Lower leg skin (tissue), 4 donors: Measurements from ENCODE around the gene KLF6. TPM values are rescaled to one million over a fixed set of nuclear protein-coding genes. Genes with fewer than 3 reads are reported as not detected.
A peak's percentile ranks its signal among the peaks of the same experiment; 100 is the strongest.

Experiments
- DNase-seq, 2 donors: peaks; one replicate each; pipeline ENCODE4 v3.0.0-alpha.2; 2019; ENCODE audit warnings: low spot score in 2 of 2
- H3K4me3 ChIP-seq: fragments of 200-600 bp; sonication (generic); 2 replicates; pipeline ENCODE4 v1.5.1; 2017; ENCODE audit warnings: mild to moderate bottlenecking, low read depth; ENCODE audit not compliant: poor library complexity, severe bottlenecking
- CTCF ChIP-seq, 3 donors: fragments of 450-650 bp; IDR thresholded peaks; one replicate each; pipeline ENCODE4 v1.5.1; 2016; ENCODE audit warnings: antibody characterized with exemption in 3 of 3, mild to moderate bottlenecking in 3 of 3, moderate library complexity in 2 of 3
- POLR2A ChIP-seq, 2 donors: fragments of 450-650 bp; IDR thresholded peaks; one replicate each; pipeline ENCODE4 v1.6.1; 2016 to 2017; ENCODE audit warnings: antibody characterized with exemption in 2 of 2, mild to moderate bottlenecking in 1 of 2, moderate library complexity in 1 of 2
- WGBS, 2 donors: methylation state at CpG; one replicate each; pipeline ENCODE4 v1.1.5; 2018; 5-methylcytosine and 5-hydroxymethylcytosine counted together
- intact Hi-C: fragments of 100-400 bp; cut with DNase I; formaldehyde crosslinking; loops from one replicate; pipeline ENCODE4 v1.15.0; 2023; ENCODE audit warnings: low total_unique reads
- total RNA-seq, 4 donors: library from RNA; depleted of rRNA; stranded (reverse); fragments of >200 nt; gene quantifications; one replicate each; pipeline ENCODE4 v1.1.0, GENCODE V29; 2016

The KLF6 gene
- total RNA-seq, 4 donors from 2014 or later = 127 to 533 (median 179) TPM

- intact Hi-C loops = no loop called here
- DNase-seq = no peak
- TF ChIP-seq CTCF (IDR thresholded peaks at IDR 0.05) = no peak
- no peak for TF ChIP-seq POLR2A (IDR thresholded peaks at IDR 0.05)
- H3K4me3 ChIP-seq = no peak overlapping the region
- 95 to 100% methylated on average over 2 of the region's 2 CpGs for WGBS, 2 donors
These were observed 4.6 kb upstream of the KLF6 start for GRCh38 chr10:3789621-3790020.

GRCh38 chr10:3787816-3788215 is 2.8 kb upstream of the KLF6 start:
- intact Hi-C loops = no loop called here
- WGBS, 2 donors = 85 to 91% methylated on average over 9 of the region's 9 CpGs
- no peak for DNase-seq
- no peak for TF ChIP-seq POLR2A (IDR thresholded peaks at IDR 0.05)
- TF ChIP-seq CTCF (IDR thresholded peaks at IDR 0.05) = no peak
- H3K4me3 ChIP-seq = no peak overlapping the region

- no peak for DNase-seq
These were observed 2.0 kb upstream of the KLF6 start for GRCh38 chr10:3787016-3787400.

DNA sequence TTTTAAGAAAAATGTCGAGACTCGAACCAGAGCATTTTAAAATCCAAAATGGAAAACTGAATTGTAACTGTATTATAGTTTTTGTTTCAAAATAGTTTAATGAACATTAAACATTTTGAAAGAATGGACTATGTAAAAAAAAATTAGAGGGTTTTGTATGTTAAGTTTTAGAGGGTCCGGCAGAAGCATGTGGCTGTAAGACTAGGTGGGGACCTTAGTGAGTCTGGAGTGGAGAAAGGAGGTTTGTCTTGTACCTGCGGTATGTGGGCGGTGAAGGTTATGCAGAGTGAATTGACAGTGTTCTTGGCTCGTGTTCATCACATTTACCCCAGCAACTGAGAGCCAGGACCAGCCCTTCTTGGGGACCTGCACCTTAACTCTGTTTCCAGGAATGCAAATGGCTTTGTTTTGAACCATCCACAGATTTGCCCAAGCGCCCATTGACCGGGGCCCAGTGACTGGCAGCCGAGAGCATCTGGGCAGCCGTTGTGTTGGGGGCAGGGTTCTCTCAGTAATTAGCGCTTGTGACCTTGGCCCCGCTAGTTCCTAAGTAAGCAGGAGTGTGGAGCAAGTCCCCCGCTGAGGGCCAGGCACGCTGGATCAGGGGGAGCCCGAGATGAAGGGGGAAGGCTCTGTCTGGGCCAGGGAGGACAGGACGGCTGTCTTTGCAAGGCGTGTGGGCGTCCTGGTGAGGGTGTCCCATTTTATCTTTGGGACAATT is 1.4 kb upstream of the KLF6 start:
- intact Hi-C loops = no loop called here
- TF ChIP-seq CTCF (IDR thresholded peaks at IDR 0.05) = no peak
- TF ChIP-seq POLR2A (IDR thresholded peaks at IDR 0.05) = no peak
- H3K4me3 ChIP-seq = no peak overlapping the region
- peak in 1 of 2 donors; percentile 46 for DNase-seq
- WGBS, 2 donors = 82% methylated on average over 18 of the region's 18 CpGs

More at GRCh38 chr10:3787016-3787400, 2.0 kb upstream of the KLF6 start:
- no peak overlapping the region for H3K4me3 ChIP-seq
- TF ChIP-seq POLR2A (IDR thresholded peaks at IDR 0.05) = no peak
- no peak for TF ChIP-seq CTCF (IDR thresholded peaks at IDR 0.05)
- 88 to 92% methylated on average over 3 of the region's 3 CpGs for whole genome bisulfite sequencing, 2 donors
- intact Hi-C loops = no loop called here

DNA sequence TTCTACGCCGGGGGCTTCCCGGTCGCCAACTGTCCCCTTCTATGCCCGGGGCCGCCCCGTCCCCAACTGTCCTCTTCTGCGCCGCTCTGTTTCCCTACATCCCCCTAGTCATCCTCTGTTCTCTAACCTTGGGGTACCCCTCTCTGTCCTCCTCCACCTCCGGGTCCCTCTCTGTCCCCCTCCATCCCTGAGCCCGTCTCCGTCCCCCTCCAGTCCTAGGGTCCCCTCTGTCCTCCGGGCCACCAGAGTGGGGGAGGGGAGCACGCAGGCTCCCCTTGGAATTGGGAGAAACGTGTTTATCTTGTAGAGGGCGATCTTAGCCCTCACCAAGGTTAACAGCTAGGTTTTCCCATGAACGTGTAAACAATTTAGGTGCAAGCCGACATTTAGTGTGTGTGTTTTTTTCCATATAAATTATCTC is 852 bp upstream of the KLF6 start:
- 1% methylated on average over 18 of the region's 18 CpGs for WGBS, 2 donors
- intact Hi-C loops = no loop called here
- peak overlapping the region; percentile 81 for H3K4me3 ChIP-seq
- no peak for TF ChIP-seq CTCF (IDR thresholded peaks at IDR 0.05)
- TF ChIP-seq POLR2A (IDR thresholded peaks at IDR 0.05) = no peak
- DNase-seq = no peak
